Lower leg skin (tissue), 3 donors: ENCODE measurements around the gene USP34.

ENCODE experiments used
- CTCF ChIP-seq, 3 donors: fragments of 450-650 bp; IDR thresholded peaks; one replicate each; pipeline ENCODE4 v1.5.1; 2016; ENCODE audit warnings: antibody characterized with exemption in 3 of 3, mild to moderate bottlenecking in 3 of 3, moderate library complexity in 2 of 3
- POLR2A ChIP-seq, 2 donors: fragments of 450-650 bp; IDR thresholded peaks; one replicate each; pipeline ENCODE4 v1.6.1; 2016 to 2017; ENCODE audit warnings: antibody characterized with exemption in 2 of 2, mild to moderate bottlenecking in 1 of 2, moderate library complexity in 1 of 2

GRCh38 chr2:61254536-61254935 lies 216.4 kb downstream of the USP34 start:
- no peak for TF ChIP-seq CTCF (IDR thresholded peaks at IDR 0.05)
- TF ChIP-seq POLR2A (IDR thresholded peaks at IDR 0.05), result no peak
